MM.1S (cell line): ENCODE results near the gene POLL.

Experiments used
- EZH2phosphoT487 ChIP-seq: fragments of 300-600 bp; sonication (generic); IDR thresholded peaks from 2 replicates; pipeline ENCODE4 v1.6.1; 2018; ENCODE audit warnings: antibody characterized with exemption, low read length
- TF ChIP-seq, protein P1 (sequence below): fragments of 300-600 bp; sonication (generic); IDR thresholded peaks from 2 replicates; pipeline ENCODE4 v1.5.1; 2016; ENCODE audit warnings: antibody characterized with exemption, low read length, mixed read lengths

DNA sequence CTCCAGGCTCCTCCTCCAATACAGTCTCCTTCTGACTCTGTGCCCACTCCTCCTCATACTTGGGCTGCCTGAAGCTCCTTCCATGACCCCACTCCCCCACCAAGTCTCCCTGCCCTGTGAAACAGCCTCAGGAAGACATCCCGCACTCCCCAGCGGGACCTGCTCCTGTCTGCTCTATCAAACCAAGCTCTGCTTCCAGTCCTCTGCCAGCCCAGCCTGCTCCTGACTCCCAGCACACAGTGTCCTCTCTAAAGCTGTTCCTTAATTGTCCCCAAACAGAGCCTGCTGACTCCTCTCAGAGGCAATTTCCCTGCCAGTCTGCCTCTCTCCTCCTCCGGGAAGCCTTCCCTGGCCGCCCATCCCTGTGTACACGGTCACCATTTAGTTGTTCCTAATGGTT lies 9.9 kb downstream of the POLL start:
- TF ChIP-seq EZH2phosphoT487, result no peak
- TF ChIP-seq, protein P1, sequence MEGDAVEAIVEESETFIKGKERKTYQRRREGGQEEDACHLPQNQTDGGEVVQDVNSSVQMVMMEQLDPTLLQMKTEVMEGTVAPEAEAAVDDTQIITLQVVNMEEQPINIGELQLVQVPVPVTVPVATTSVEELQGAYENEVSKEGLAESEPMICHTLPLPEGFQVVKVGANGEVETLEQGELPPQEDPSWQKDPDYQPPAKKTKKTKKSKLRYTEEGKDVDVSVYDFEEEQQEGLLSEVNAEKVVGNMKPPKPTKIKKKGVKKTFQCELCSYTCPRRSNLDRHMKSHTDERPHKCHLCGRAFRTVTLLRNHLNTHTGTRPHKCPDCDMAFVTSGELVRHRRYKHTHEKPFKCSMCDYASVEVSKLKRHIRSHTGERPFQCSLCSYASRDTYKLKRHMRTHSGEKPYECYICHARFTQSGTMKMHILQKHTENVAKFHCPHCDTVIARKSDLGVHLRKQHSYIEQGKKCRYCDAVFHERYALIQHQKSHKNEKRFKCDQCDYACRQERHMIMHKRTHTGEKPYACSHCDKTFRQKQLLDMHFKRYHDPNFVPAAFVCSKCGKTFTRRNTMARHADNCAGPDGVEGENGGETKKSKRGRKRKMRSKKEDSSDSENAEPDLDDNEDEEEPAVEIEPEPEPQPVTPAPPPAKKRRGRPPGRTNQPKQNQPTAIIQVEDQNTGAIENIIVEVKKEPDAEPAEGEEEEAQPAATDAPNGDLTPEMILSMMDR, result no peak
